DND-41 (cell line): Measurements from ENCODE around the gene RASL10B.

Source experiments
- ATAC-seq: fragments of 200-7000 bp; cut with Tn5 transposase; 3 replicates; pipeline ENCODE4 v1.9.1; 2021; ENCODE audit warnings: low read depth; ENCODE audit not compliant: insufficient read depth
- DNase-seq: peaks from one replicate; pipeline ENCODE4 v3.0.0-alpha.2; 2020
- H2AFZ ChIP-seq: 2 replicates; pipeline ENCODE4 v1.6.0; 2012; ENCODE audit warnings: low read depth, low read length
- H3K27ac ChIP-seq: 2 replicates; pipeline ENCODE4 v1.5.1; 2012; ENCODE audit warnings: low read length, inconsistent platforms
- H3K27me3 ChIP-seq: fragments of 200-600 bp; sonication (generic); 2 replicates; pipeline ENCODE4 v1.6.0; 2012; ENCODE audit warnings: low read length, mild to moderate bottlenecking, inconsistent platforms; ENCODE audit not compliant: insufficient read depth, poor library complexity
- H3K36me3 ChIP-seq: 2 replicates; pipeline ENCODE4 v1.5.1; 2012; ENCODE audit warnings: low read length, inconsistent platforms; ENCODE audit not compliant: insufficient read depth
- H3K4me1 ChIP-seq: 2 replicates; pipeline ENCODE4 v1.5.1; 2012; ENCODE audit warnings: mild to moderate bottlenecking, low read length; ENCODE audit not compliant: insufficient read depth
- H3K4me2 ChIP-seq: 2 replicates; pipeline ENCODE4 v1.6.0; 2012; ENCODE audit warnings: mild to moderate bottlenecking, moderate library complexity, low read length, inconsistent platforms; ENCODE audit not compliant: insufficient read depth
- H3K4me3 ChIP-seq, 2 experiments: fragments of 200-600 bp in 1 of 2; shearing (Covaris generic) in 1 of 2; 2 replicates each; pipeline ENCODE4 v1.5.1; 2012 to 2016; ENCODE audit warnings: inconsistent platforms in 2 of 2, low read length in 2 of 2, mild to moderate bottlenecking in 2 of 2, low read depth in 1 of 2, moderate library complexity in 1 of 2
- H3K79me2 ChIP-seq: 2 replicates; pipeline ENCODE4 v1.6.0; 2012; ENCODE audit warnings: low read length, inconsistent platforms; ENCODE audit not compliant: insufficient read depth
- H3K9ac ChIP-seq: 2 replicates; pipeline ENCODE4 v1.6.0; 2012; ENCODE audit warnings: low read depth, mild to moderate bottlenecking, inconsistent platforms, low read length, moderate library complexity
- H3K9me3 ChIP-seq: 2 replicates; pipeline ENCODE4 v1.5.1; 2012; ENCODE audit warnings: low read length, moderate library complexity, mild to moderate bottlenecking, inconsistent platforms; ENCODE audit not compliant: insufficient read depth, severe bottlenecking
- H4K20me1 ChIP-seq: 2 replicates; pipeline ENCODE4 v1.6.0; 2012; ENCODE audit warnings: low read length; ENCODE audit not compliant: insufficient read depth
- CTCF ChIP-seq: IDR thresholded peaks from 2 replicates; pipeline ENCODE4 v1.5.1; 2012; ENCODE audit warnings: borderline replicate concordance, low read length, moderate library complexity, mild to moderate bottlenecking; ENCODE audit not compliant: poor library complexity, severe bottlenecking; ENCODE audit errors: extremely low read depth
- EZH2 ChIP-seq: IDR thresholded peaks from 3 replicates; pipeline ENCODE4 v1.6.1; 2012; ENCODE audit warnings: borderline replicate concordance, low read depth, mild to moderate bottlenecking, moderate library complexity, low read length, inconsistent platforms; ENCODE audit not compliant: severe bottlenecking

The RASL10B gene

GRCh38 chr17:35763767-35764122, 32.3 kb downstream of the RASL10B start:
- DNase-seq (no peak), ATAC-seq (no peak)
- Histone ChIP-seq H4K20me1 (peaks cover 3% of the 10 kb centered on the region; the same call in 1 of the 2 replicates), H3K79me2 (no peaks in the 10 kb centered on the region), H3K36me3 (no peaks in the 10 kb centered on the region), H3K4me2 (peak overlapping the region; percentile 100), H3K4me1 (peaks cover 22% of the 10 kb centered on the region), H3K9me3 (no peaks in the 10 kb centered on the region), H3K27ac (peak overlapping the region; percentile 77), H3K27me3 (no peaks in the 10 kb centered on the region), H2AFZ (peak overlapping the region; percentile 88), H3K9ac (peak overlapping the region; percentile 67), H3K4me3 (peak overlapping the region; percentile 17 to 79; a peak in 3 of 4 replicates)
- no peak for TF ChIP-seq EZH2
- TF ChIP-seq CTCF, result no peak

GRCh38 chr17:35764123-35764991, 32.9 kb downstream of the RASL10B start:
- peak; percentile 91 for ATAC-seq

GRCh38 chr17:35765086-35765710, 33.8 kb downstream of the RASL10B start:
- peak overlapping the region; percentile 88 for H2AFZ ChIP-seq
- peak overlapping the region; percentile 17 to 79; a peak in 3 of 4 replicates for H3K4me3 ChIP-seq
- H4K20me1 ChIP-seq, result peaks cover 3% of the 10 kb centered on the region; the same call in 1 of the 2 replicates
- H3K9ac ChIP-seq, result peak overlapping the region; percentile 67
- H3K4me2 ChIP-seq, result peak overlapping the region; percentile 100
- no peaks in the 10 kb centered on the region for H3K79me2 ChIP-seq
- no peaks in the 10 kb centered on the region for H3K27me3 ChIP-seq
- H3K36me3 ChIP-seq, result no peaks in the 10 kb centered on the region
- ATAC-seq, result no peak
- H3K27ac ChIP-seq, result 0 out of 2 replicates have a peak overlapping the region, but pooled peaks have one; percentile 77
- no peak for DNase-seq
- H3K9me3 ChIP-seq, result no peaks in the 10 kb centered on the region
- TF ChIP-seq CTCF (no peak), EZH2 (no peak)
- H3K4me1 ChIP-seq, result peaks cover 22% of the 10 kb centered on the region

More at GRCh38 chr17:35764123-35764991, 32.9 kb downstream of the RASL10B start:
- Histone ChIP-seq H4K20me1 (peaks cover 3% of the 10 kb centered on the region; the same call in 1 of the 2 replicates), H2AFZ (peak overlapping the region; percentile 88), H3K27me3 (no peaks in the 10 kb centered on the region), H3K79me2 (no peaks in the 10 kb centered on the region), H3K4me2 (peak overlapping the region; percentile 100), H3K9me3 (no peaks in the 10 kb centered on the region), H3K9ac (peak overlapping the region; percentile 67), H3K4me3 (peak overlapping the region; percentile 17 to 79; a peak in 3 of 4 replicates), H3K36me3 (no peaks in the 10 kb centered on the region), H3K4me1 (peaks cover 22% of the 10 kb centered on the region), H3K27ac (peak overlapping the region; percentile 77)
- TF ChIP-seq CTCF (peak; percentile 95), EZH2 (no peak)
- peak; percentile 90 for DNase-seq
